Measurements from ENCODE around the gene UBE2I. TPM values are rescaled to one million over a fixed set of nuclear protein-coding genes. Genes with fewer than 3 reads are reported as not detected.

The UBE2I gene
- polyA plus RNA-seq, 10 donors, result 89.9 to 116 (median 99.7) TPM

DNA sequence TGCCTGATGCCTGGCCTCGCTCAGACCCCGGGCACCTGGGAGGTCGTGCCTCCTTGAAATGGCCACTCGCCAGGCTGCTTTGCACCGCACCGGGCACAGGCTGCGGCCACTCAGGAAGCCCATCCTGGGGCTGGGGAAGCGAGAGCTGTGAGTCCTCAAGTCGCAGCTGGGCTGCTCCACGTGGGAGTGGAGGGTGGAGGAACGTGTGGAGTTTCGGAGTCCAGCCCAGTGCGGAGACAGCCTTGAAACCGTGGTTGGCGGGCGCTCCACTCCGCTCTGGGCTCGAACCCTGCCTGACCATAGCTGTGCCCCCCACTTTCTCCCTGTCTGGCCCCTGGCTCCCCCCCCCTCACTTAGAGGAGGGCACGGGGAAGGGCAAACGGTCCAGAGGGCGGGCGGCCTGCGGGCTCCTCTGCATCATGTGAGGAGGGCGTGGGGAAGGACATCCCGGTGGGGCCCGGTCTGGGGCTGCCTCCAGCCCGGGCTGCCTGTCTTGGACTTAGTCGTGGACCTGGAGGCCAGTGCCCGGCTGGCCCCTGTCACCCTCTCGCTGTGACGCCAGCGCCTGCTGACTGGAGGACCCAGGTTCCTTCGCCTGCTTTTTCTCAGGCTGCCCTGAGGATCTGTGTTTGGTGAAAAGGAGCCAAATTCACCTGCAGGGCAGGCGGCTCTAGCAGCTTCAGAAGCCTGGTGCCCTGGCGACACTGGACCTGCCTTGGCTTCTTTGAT, 2.5 kb downstream of the UBE2I start:
- peak in 1 of 3 donors; percentile 55 for DNase-seq

DNA sequence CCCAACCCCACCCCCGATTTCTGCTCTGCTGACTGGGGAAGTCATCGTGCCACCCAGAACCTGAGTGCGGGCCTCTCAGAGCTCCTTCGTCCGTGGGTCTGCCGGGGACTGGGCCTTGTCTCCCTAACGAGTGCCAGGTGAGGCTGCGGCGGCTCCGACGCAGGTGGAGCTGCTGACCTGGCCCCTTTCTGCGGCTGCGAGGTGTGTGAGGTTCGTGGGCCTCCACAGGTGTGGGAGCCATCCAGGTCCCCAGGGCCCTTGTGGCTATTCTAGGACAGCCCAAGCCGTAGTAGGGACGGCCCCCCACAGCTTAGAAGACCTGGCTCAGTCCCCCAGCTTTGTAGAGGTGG, 3.0 kb downstream of the UBE2I start:
- no peak for DNase-seq

DNA sequence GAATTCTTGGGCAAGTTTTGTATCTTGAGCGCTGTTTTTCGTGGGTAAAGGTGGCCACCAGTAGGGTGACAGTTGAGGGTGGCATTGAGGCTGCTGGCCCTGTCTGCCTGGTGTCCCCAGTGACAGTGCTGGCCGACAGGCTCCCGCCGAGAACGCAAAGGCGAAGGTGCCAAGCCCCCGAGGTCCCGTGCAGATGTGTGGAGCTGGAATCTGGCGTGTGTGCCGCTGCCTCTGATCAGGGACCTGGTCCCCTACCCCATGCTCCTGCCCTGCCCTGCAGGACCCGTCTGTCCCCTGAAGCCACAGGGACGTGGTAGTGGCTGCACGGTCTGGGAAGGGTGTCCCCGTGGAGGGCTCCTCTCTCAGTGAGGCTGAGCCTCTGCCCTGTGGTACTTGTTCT, 3.5 kb downstream of the UBE2I start:
- DNase-seq, result no peak

DNA sequence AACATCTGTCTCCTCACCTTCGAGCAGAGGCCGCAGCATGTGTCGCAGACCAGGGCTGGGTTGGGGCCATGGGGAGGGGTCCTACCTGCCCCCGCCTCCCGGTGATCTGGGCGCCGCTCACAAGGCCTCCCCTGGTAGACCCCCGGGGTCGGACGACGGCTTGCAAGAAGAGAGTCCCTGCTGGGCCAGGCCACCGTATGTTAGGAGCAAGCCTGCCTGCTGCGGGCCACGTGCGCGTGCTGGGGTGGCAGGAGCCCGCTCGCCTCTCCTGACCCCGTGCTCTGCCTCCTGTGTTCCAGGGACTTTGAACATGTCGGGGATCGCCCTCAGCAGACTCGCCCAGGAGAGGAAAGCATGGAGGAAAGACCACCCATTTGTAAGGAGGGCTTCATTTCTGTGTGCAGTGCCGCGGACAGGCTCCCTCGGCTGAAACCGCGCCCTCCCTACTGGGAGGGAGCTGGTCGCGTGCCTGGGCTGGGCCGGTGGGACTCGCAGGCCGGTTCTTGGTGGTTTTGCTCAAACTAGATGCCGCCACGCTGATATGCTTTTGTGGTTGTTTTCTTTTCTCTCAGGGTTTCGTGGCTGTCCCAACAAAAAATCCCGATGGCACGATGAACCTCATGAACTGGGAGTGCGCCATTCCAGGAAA, 4.4 kb downstream of the UBE2I start:
- DNase-seq, result no peak

DNA sequence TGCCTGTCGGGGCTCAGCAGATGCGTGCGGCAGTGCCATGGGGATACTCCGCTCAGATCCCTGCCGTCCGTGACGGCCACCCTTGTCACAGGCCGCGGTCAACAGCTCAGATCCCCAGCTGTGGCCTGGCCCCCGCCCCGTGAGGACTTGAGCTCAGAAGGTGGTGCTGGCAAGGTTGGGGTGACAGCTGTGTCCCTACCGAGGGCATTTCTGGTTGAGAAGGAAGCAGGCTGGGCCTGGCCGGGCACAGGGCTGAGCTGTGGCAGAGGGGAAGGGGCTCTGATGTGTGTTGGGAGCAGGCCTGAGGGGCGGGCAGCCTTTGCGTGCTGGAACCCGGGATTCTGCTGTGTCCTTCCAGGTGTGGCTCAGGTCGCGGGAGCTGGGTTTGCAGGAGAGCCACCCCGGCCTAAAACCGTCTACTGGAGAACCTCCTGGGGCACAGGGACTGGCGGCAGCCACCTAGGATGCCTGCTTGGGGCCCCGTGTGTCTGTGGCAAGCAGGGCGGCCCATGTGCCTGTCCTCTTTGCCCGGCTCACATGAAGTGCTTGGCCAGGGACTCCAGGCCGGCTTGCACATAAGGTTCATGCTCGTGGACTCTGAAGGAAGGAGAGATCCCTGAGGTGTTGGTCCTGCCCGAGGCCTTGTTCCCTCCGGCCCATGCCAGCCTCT, 5.1 kb downstream of the UBE2I start:
- no peak for DNase-seq

DNA sequence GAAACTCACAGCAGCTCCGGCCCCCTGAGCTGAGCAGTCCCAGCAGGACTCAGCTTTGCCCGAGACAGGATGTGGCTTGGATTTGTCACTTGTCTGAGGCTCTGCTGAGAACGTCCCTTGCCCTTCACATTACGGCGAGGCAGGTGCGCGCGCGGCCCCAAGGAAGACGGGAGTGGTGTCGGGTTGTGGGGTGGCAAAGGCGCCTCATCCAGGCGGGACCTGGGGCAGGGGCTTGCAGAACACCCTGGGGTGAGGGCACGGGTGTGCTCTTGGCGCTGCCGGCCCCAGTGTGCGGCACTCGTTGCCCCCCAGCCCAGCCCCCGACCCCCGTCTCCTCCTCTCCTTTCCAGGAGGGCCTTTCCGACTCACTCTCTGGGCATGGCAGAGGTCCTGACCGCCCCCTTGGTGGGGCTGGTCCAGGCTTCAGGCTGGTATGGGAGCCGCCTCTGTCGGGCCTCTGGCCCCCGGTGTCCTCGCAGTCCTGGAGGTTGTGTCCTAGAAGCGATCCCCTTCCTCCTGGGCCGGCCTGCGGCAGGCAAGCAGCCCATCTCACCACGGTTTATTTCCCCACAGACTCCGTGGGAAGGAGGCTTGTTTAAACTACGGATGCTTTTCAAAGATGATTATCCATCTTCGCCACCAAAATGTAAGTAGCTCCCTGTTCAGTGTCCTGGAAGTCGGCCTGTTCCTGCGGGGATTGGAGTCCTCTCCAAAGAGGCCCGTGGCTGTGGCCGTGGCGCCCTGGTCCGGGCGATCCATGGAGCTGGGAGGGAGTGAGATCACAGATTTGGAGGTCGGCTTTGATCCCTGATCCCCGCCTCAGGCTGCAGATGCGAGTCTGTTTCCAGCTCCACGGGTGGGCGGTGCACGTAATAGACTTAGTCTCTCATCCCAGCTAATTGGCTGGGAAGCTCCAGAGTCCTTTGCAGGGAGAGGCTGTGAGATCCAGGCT, 5.9 kb downstream of the UBE2I start:
- no peak for DNase-seq

DNA sequence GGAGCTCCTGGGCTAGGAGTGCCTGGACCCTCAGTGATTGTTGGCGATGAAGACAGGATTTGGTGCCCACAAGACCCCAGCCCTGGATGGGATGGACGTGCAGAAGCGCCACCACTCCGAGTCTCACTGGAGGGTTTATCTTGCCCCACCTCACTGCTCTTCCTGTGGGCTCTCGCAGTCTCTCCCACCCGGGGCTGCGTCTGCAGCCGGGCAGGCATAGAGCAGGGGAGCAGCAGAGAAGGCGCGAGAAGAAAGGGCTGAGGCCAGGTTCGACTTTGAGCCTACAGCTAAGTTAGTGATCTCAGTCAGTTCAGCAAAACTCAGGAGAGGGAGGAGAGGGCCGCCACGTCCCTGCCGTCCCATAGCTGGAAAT, 6.6 kb downstream of the UBE2I start:
- no peak for DNase-seq

DNA sequence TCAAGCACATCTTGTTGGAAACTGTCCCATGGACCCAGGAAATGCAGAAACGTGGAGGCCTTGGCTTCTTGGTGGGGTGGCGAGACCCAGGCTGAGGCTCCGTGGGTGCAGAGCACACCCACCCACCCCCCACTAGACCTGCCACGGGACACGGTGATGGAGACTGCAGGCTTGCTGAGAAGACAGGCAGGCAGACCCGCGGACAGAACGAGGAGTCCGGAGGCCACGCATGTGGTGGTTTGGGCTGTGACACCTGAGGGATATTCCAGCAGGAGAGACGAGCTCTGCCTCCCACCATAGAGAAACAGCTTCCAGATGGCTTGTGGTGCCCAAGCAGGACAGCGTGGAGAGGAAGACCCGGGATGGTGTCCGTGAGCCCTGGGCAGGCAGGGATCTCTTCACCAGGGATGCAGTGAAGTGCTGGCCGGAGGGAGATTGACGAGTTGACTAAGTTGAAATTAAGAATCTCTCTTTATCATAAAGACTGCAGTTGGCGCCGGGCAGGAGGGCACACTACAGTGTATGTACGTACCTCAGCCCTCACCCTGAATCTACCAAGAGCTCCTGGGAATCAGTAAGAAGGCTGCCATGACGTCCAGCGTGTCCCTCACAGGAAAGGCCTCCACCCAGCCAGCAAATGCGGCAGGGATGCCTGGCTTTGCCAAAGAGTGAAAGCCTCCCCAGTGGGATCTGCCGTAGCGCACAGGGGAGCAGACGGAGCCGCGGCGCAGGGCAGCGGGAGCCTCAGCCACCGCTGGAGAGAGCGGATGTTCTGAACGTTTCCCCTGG, 8.2 kb downstream of the UBE2I start:
- DNase-seq, result no peak

DNA sequence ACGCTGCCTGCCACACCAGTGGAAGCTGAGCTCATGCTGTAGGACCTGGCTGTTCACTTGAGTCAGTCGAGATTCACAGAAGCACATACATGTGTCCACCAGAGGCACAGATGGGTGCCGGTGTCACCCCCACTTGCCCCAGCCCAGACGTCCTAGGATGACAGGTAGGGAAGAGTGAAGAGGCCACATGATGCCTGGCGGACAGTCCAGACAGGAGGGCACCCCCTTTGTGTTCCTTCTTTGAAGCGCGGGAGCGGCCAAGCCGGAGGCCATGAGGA, 8.8 kb downstream of the UBE2I start:
- no peak for DNase-seq

DNA sequence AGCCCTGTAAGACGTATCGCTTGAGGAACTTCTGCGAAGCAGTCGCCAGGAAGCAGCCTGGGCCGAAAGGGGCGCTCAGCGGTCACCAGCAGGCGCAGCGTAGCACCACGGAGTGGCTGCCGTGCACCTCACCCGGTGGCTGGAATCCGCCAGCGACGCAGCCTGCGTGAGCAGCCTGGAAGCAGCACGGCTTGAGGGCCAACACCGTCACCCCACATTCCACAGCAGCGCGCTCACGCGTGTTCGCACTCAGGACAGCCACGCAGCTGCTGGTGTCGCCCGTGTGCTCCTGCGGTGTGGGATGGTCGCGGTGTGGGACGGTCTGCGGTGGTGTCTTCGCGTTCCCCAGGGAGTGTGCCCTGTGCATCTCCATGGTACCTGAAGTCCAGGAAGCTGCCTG, 9.6 kb downstream of the UBE2I start:
- no peak for DNase-seq

DNA sequence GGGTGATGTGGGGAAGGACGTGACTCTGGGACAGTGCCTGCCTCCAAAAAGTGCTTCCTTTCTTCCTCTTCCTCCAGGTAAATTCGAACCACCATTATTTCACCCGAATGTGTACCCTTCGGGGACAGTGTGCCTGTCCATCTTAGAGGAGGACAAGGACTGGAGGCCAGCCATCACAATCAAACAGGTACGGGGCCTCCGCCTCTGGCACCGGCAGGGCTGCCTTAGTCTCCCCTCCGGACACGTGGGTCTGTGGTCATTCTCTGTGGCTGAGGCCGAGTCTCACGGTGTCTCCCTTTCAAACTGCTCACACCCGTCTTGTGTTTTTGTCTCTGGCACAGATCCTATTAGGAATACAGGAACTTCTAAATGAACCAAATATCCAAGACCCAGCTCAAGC, 10.7 kb downstream of the UBE2I start:
- DNase-seq, result no peak

DNA sequence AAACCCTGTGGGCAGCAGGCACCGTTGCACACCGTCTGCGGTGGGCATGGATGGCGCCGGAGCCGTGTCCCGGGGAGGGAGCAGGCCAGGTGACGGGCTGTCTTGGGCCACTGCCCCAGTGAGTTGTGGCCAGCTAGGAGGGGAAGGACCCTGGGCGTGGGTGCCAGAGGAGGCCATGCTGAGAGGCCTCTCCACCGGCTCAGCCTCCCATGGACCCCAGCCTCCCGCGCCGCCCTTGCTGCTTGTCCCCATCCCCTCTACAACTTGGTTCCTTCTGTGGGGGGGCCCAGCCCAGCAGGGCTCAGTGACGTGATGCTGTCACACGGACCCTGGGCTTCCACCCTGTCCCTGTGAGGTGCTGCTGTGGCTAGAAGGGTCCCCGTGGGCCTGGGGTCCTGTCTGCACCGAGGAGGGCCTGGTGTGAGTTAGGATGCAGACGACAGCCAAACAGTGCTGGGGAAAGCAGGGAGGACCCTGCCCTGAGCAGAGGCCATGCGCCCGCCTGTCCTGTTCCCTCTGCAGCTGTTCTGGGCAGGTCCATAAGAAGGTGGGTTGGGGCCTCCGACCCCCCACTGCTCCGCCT, 11.3 kb downstream of the UBE2I start:
- DNase-seq, result no peak

DNA sequence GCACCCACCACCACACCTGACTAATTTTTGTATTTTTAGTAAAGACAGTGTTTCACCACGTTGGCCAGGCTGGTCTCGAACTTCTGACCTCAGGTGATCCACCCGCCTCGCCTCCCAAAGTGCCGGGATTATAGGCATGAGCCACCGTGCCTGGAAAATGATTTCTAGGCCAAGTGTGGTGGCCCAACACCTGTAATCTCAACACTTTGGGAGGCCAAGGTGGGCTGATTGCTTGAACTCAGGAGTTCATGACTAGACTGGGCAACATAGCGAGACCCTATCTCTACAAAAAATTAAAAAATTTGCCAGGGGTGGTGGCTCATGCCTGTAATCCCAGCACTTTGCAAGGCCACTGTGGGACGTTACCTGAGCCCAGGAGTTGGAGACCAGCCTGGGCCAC, 13.0 kb downstream of the UBE2I start:
- DNase-seq, result no peak

DNA sequence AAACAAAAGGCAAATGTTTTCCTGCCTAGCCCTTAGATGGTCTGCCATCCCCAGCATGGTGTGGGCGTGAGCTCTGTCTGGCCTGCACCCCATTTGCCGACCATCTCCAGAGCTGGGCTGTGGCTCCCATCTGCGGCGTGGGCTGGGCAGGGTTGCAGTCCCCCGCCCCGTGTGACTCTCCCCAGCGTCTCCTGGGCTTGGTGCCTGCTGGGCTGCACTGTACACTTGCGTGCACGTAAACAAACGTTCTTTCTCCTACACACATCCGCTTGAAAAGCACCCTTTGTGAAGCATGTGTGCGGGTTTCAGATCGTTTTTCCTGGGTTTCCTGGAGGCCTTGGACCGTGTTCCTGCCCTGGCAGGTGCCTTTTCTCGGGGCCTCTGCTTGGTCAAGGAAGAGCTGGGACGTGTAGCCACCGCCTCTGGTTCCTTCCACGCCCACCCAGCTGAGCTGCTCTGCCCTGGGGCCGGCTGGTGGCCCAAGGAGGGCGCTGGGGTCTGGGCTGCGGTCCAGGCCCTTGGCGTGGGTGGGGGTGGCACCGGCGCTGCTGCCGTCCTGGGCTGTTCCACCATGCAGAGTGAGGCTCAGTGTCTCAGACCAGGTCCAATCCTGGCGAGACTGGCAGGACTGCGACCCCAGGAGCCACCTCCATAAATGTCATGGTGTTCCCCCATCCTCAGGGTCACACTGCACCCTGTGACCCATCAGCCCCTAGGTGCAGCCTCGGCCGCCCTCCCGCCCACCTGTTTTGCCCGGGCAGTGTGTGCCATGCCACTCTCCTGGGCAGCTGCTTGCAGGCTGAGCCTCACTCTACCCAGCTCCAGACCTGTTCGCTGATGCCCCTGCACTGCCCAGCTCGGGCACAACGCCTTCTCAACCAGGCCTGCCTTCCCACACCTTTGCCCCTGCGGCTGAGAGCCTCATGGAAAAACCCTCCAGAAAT, 14.1 kb downstream of the UBE2I start:
- no peak for DNase-seq

DNA sequence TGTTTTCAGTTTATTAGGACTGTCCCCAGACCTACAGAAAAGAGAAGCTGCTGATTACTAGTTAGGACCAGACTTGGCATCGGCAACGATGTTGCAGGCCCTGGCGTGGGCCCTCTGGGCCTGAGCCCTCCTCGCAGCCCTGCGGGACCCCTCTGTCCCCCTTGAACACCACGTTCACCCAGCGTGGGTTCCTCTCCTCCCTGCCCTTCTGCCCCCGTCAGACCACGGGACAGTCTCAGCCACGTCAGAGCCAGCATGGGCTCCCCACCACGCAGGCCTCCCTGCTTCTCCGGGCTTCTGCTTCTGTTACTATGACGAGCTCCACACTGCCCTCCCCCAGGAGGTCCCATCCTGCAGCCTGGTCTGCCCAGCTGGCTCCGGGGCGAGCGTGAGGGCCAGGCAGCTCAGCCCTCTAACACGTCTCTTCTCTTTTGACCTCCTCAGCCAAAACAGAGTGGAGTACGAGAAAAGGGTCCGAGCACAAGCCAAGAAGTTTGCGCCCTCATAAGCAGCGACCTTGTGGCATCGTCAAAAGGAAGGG, 14.9 kb downstream of the UBE2I start:
- no peak for DNase-seq

DNA sequence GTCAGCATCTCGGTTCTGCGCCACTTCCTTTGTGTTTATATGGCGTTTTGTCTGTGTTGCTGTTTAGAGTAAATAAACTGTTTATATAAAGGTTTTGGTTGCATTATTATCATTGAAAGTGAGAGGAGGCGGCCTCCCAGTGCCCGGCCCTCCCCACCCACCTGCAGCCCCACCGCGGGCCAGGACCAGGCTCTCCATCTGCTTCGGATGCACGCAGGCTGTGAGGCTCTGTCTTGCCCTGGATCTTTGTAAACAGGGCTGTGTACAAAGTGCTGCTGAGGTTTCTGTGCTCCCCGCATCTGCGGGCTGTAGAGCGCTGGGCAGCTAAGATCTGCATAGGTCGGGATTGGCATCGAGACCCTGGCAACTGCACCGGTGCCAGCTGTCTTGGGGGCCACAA, 15.8 kb downstream of the UBE2I start:
- DNase-seq, result no peak

DNA sequence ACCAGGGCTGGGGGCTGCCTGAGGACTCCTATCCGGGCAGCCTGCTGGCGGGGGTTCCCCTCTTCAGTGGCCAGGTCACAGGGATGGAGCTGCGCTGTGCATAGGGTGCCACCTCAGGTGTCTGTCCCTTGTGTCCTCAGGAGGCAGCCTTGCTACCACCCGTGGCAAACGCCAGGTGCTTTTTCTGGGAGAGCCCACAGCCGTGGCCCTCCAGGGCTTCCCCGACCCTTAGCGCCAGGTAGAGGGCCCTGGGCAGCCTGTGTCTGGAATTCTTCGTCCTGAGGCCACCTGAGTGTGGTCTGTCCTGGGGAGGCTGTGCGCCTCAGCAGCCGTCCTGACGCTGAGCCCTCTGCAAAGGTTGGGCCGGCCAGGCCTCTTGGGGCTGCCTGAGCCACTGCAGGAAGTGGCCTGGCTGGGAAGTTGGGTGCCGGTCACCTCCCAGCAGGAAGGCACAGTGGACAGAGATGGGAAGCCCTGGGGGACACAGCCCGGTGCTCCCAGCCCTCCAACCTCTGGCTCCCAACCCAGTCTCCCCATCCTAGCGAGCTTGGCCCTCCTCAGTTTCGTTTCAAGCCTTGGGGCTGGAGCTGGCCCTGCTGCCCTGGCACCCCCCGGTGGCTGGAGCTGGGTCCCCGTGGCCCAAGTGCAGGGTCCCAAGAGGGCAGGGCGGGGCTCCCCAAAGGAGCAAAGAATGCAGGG, 16.4 kb downstream of the UBE2I start:
- DNase-seq, result no peak

DNA sequence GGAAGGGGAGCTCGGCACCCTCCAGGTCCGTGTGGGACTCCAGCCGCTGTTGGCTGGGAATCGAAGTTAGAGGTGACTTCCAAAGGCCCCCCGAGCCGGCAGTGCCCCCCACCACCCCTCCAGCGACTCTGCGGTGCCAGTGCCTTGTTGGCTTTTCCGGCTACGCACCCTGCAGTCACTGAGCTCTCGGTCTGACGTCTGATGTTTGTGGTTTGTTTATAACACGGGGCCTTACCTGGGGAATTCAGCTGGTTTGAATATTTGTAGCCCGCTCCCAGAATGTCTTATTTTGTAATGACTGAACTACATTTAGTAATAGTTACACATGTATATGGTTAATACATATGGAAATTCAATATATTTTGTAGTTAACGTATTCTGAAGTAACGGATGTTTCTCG, 17.0 kb downstream of the UBE2I start:
- DNase-seq, result no peak

DNA sequence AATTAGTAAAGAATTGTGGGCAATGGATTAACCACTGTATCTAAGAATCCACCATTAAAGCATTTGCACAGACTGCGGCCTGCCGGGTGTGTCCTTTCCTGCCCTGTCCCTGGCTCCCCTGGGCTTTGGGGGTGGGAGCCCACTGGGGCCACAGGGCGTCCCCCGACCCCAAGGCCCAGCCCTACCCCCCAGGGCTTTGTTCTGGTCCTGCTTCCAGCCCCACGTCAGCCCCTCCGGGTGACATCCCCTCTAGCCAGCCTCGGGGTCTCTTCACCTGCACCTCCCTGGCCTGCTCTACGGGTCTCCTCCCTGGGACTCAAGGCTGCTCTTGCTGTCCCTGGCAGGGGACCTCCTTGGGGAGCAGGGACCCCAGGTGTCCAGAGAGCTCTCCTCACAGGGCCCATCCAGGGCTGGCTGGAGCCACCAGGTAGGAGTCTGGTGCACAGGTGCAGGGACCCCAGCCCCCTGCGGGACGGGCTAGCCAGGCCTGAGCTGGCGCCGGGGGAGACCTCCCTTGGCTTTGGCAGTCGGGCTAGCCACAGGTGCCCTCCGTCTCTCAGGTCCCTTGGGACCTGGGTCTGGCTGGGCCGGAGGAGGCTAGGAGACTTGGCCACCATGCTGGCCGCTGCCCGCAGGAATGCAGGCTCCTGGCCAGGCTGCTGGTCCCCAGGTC, 17.6 kb downstream of the UBE2I start:
- no peak for DNase-seq
